OCI-LY1 (cell line): ENCODE measurements around the gene RARA.

Experiments used
- CTCF ChIP-seq: fragments of 200-600 bp; sonication (generic), shearing (Covaris generic); IDR thresholded peaks from 2 replicates; pipeline ENCODE4 v1.5.1; 2017; ENCODE audit warnings: mild to moderate bottlenecking, antibody characterized with exemption, low read length, moderate library complexity, mixed read lengths
- EZH2 ChIP-seq: fragments of 200-600 bp; sonication (generic), shearing (Covaris generic); IDR thresholded peaks from 2 replicates; pipeline ENCODE4 v1.8.0; 2017; ENCODE audit warnings: borderline replicate concordance, mixed run types, mild to moderate bottlenecking, antibody characterized with exemption, low read length, moderate library complexity, mixed read lengths

- TF ChIP-seq EZH2 (no peak), CTCF (no peak)
These were observed 66.0 kb downstream of the RARA start for GRCh38 chr17:40374821-40375498.
